ENCODE data around the gene HEPACAM.

The HEPACAM gene

GRCh38 chr11:124942466-124943253 is 6.8 kb upstream of the HEPACAM start:
- DNase-seq: no peak

GRCh38 chr11:124941703-124942102 is 5.9 kb upstream of the HEPACAM start:
- no peak for DNase-seq

GRCh38 chr11:124938970-124939369 is 3.1 kb upstream of the HEPACAM start:
- DNase-seq: no peak

GRCh38 chr11:124938206-124938765 is 2.4 kb upstream of the HEPACAM start:
- no peak for DNase-seq

GRCh38 chr11:124937336-124937935 is 1.6 kb upstream of the HEPACAM start:
- DNase-seq: no peak

GRCh38 chr11:124934862-124935547 is 842 bp downstream of the HEPACAM start:
- peak; percentile 79 for DNase-seq

GRCh38 chr11:124930799-124931198 is 5.0 kb downstream of the HEPACAM start:
- no peak for DNase-seq

- DNase-seq: no peak
Measured at GRCh38 chr11:124928942-124929665, 6.7 kb downstream of the HEPACAM start.

GRCh38 chr11:124923296-124923695 is 12.6 kb downstream of the HEPACAM start:
- DNase-seq: no peak

- DNase-seq: no peak
Measured at GRCh38 chr11:124922831-124923230, 13.0 kb downstream of the HEPACAM start.

GRCh38 chr11:124920870-124921609 is 14.8 kb downstream of the HEPACAM start:
- DNase-seq: peak; percentile 91

GRCh38 chr11:124920356-124920755 is 15.5 kb downstream of the HEPACAM start:
- DNase-seq: no peak

- DNase-seq: no peak
Measured at GRCh38 chr11:124919898-124920297, 15.9 kb downstream of the HEPACAM start.

GRCh38 chr11:124918950-124919349 is 16.9 kb downstream of the HEPACAM start, which contains the start of gene HEPN1:
Gene HEPN1 (plus strand): TSS chr11:124919250.
- no peak for DNase-seq

- peak; percentile 29 for DNase-seq
Measured at GRCh38 chr11:124917115-124917637, 18.7 kb downstream of the HEPACAM start.

GRCh38 chr11:124916370-124916710 is 19.5 kb downstream of the HEPACAM start:
- DNase-seq: no peak

- DNase-seq: peak; percentile 22
Measured at GRCh38 chr11:124915541-124916369, 20.1 kb downstream of the HEPACAM start.

GRCh38 chr11:124902616-124903015 is 33.2 kb downstream of the HEPACAM start:
- DNase-seq: no peak

GRCh38 chr11:124900464-124900863 is 35.4 kb downstream of the HEPACAM start:
- peak; percentile 34 for DNase-seq

- no peak for DNase-seq
Measured at GRCh38 chr11:124899383-124900145, 36.3 kb downstream of the HEPACAM start.
